ENCODE measurements around the gene DLL1. TPM values are rescaled to one million over a fixed set of nuclear protein-coding genes. Genes with fewer than 3 reads are reported as not detected.

The DLL1 gene
- total and polyA plus RNA-seq, 9 of the 15 experiments (the other 6 are each of a cell fraction or from before 2014, with no cell fraction given), result not detected

- H3K4me3 ChIP-seq, result no peak overlapping the region
- intact Hi-C loops (cut with micrococcal nuclease) (no loop called here), in situ Hi-C loops (cut with MboI) (no loop called here)
- ChIA-PET POLR2A (interaction anchor here (0.6 to 1.5 kb wide), 5 partner anchors 9 to 166 kb away, joined by 3 to 4 read pairs (median 3); no protein-coding TSS in a partner anchor), CTCF (ENCODE audit: low intra/inter-chr PET ratio) (no interaction called here)
- no peaks in the 10 kb centered on the region for H3K9me3 ChIP-seq (replicated peaks; ENCODE audit: control insufficient read depth, insufficient read depth, low read depth, low read length)
- H3K27me3 ChIP-seq (ENCODE audit: control insufficient read depth in 2 of 2, insufficient read depth in 2 of 2, low read length in 2 of 2), result peaks cover 77 to 87% of the 10 kb centered on the region in 2 experiments
- no peak overlapping the region for H2AFZ ChIP-seq (ENCODE audit: low read depth, low read length)
- H3K9me1 ChIP-seq (ENCODE audit: control insufficient read depth, insufficient read depth, low read length), result no peaks in the 10 kb centered on the region
- peaks cover 7% of the 10 kb centered on the region; the same call in 1 of the 2 replicates for H4K20me1 ChIP-seq (replicated peaks; ENCODE audit: control insufficient read depth, insufficient read depth, low read length)
- ATAC-seq (no peak; the same call in 2 of the 3 replicates), FAIRE-seq (no peak), DNase-seq (ENCODE audit: extremely low read depth in 1 of 4, low spot score in 3 of 4) (no peak)
- H3K27ac ChIP-seq (ENCODE audit: extremely low read depth, low read depth, low read length), result no peak overlapping the region
- H3K36me3 ChIP-seq (ENCODE audit: control insufficient read depth, insufficient read depth, low read length), result no peaks in the 10 kb centered on the region
- TF ChIP-seq FUS (optimal IDR thresholded peaks at IDR 0.05; ENCODE audit: low read depth, low read length), result no peak
- no peak for TF ChIP-seq SUPT5H (IDR thresholded peaks at IDR 0.05)
- TF ChIP-seq TFAM (CRISPR knock-in tag; conservative IDR thresholded peaks at IDR 0.05), result no peak
- TF ChIP-seq ZNF274 (IDR thresholded peaks at IDR 0.05; ENCODE audit: borderline replicate concordance, low read depth, low read length), result no peak
- TF ChIP-seq PRDM10 (IDR thresholded peaks at IDR 0.05; ENCODE audit: partially characterized antibody), result no peak
- no peak for TF ChIP-seq ZNF511 (CRISPR knock-in tag; IDR thresholded peaks at IDR 0.05)
- TF ChIP-seq SMARCA4 (IDR thresholded peaks at IDR 0.05), result no peak
- no peak for TF ChIP-seq VEZF1 (CRISPR knock-in tag; IDR thresholded peaks at IDR 0.05)
- TF ChIP-seq NONO (IDR thresholded peaks at IDR 0.05; ENCODE audit: low read depth in 2 of 2, low read length in 1 of 2), result no peak
- no peak for TF ChIP-seq HMGXB4 (CRISPR knock-in tag; IDR thresholded peaks at IDR 0.05)
- TF ChIP-seq THRB (CRISPR knock-in tag; conservative IDR thresholded peaks at IDR 0.05), result no peak
- no TSS peak for BruUV-seq (replicated peaks)
- no peak overlapping the region for H3K4me2 ChIP-seq (ENCODE audit: insufficient read depth, low read length)
- H3K79me2 ChIP-seq (ENCODE audit: control insufficient read depth, insufficient read depth, low read length), result no peaks in the 10 kb centered on the region
- peaks cover 0 to 22% of the 10 kb centered on the region in 2 experiments; a peak in 2 of 5 replicates for H3K4me1 ChIP-seq (replicated peaks in 1 of 2; ENCODE audit: control insufficient read depth in 2 of 2, insufficient read depth in 2 of 2, low read length in 2 of 2)
- H3K9ac ChIP-seq (ENCODE audit: insufficient read depth in 1 of 2, low read depth in 2 of 2, low read length in 2 of 2), result no peak overlapping the region
- 3% methylated on average over 17 of the region's 17 CpGs for WGBS (ENCODE audit: insufficient coverage, low coverage, missing lambda C conversion rate)
Measured at GRCh38 chr6:170269846-170270541, 20.9 kb downstream of the DLL1 start.
